Central memory CD4-positive, alpha-beta T cell (primary cell): ENCODE results near the gene BNIP5.
"Not testable (repeated sequence)": the region's sequence is repeated elsewhere in the genome, so short reads cannot be mapped to it uniquely, and the experiment has no call there.

Source experiments
- DNase-seq: peaks from one replicate; pipeline ENCODE4 v3.0.0; 2022

BNIP5 gene

GRCh38 chr6:36364669-36365479 lies 28.2 kb upstream of the BNIP5 start:
- DNase-seq: no peak

- DNase-seq: not testable (repeated sequence)
These were observed 27.5 kb upstream of the BNIP5 start for GRCh38 chr6:36364061-36364635.

GRCh38 chr6:36363371-36363752 lies 26.7 kb upstream of the BNIP5 start:
- DNase-seq: not testable (repeated sequence)

- DNase-seq: no peak
These were observed 26.1 kb upstream of the BNIP5 start for GRCh38 chr6:36362551-36363370.

GRCh38 chr6:36361071-36361470 lies 24.4 kb upstream of the BNIP5 start:
- DNase-seq: no peak

GRCh38 chr6:36360241-36361054 lies 23.8 kb upstream of the BNIP5 start:
- peak; percentile 61 for DNase-seq

- no peak for DNase-seq
These were observed 21.7 kb upstream of the BNIP5 start for GRCh38 chr6:36358226-36358915.

GRCh38 chr6:36357872-36358225 lies 21.2 kb upstream of the BNIP5 start:
- DNase-seq: no peak

- no peak for DNase-seq
These were observed 19.1 kb upstream of the BNIP5 start for GRCh38 chr6:36355819-36356218.

- DNase-seq: no peak
These were observed 16.8 kb upstream of the BNIP5 start for GRCh38 chr6:36353411-36353915.

- DNase-seq: no peak
These were observed 15.9 kb upstream of the BNIP5 start for GRCh38 chr6:36352477-36353157.

GRCh38 chr6:36350681-36351571 lies 14.2 kb upstream of the BNIP5 start:
- no peak for DNase-seq

- no peak for DNase-seq
These were observed 13.4 kb upstream of the BNIP5 start for GRCh38 chr6:36350082-36350481.

- DNase-seq: no peak
These were observed 12.6 kb upstream of the BNIP5 start for GRCh38 chr6:36349240-36349639.

- DNase-seq: no peak
These were observed 10.9 kb upstream of the BNIP5 start for GRCh38 chr6:36347621-36348020.

- DNase-seq: no peak
These were observed 10.0 kb upstream of the BNIP5 start for GRCh38 chr6:36346486-36347273.

GRCh38 chr6:36345681-36346466 lies 9.2 kb upstream of the BNIP5 start:
- no peak for DNase-seq

- DNase-seq: no peak
These were observed 6.5 kb upstream of the BNIP5 start for GRCh38 chr6:36343109-36343680.
